HepG2 (cell line): ENCODE measurements around the gene CRYZ. TPM values are rescaled to one million over a fixed set of nuclear protein-coding genes. Genes with fewer than 3 reads are reported as not detected.

Experiments
- BCL6 ChIP-seq: IDR thresholded peaks from 2 replicates; pipeline ENCODE4 v1.6.1; 2016; ENCODE audit warnings: missing genetic modification reagents, missing compliant biosample characterization
- ELF3 ChIP-seq: IDR thresholded peaks from 2 replicates; pipeline ENCODE4 v1.6.1; 2016; ENCODE audit warnings: missing genetic modification reagents, missing compliant biosample characterization
- HDAC6 ChIP-seq: fragments of 200-600 bp; sonication (generic); IDR thresholded peaks from 2 replicates; pipeline ENCODE4 v1.7.0; 2017; ENCODE audit warnings: mild to moderate bottlenecking, antibody characterized with exemption, low read length, low read depth
- KDM4B ChIP-seq: sonication (generic); formaldehyde crosslinking; IDR thresholded peaks from 2 replicates; pipeline ENCODE4 v1.4.0; 2020; ENCODE audit warnings: missing genetic modification reagents
- MED1 ChIP-seq: sonication (generic); formaldehyde crosslinking; IDR thresholded peaks from 2 replicates; pipeline ENCODE4 v1.4.0; 2020; ENCODE audit warnings: missing genetic modification reagents
- PAWR ChIP-seq: sonication (generic); formaldehyde crosslinking; IDR thresholded peaks from 2 replicates; pipeline ENCODE4 v1.4.0; 2020; ENCODE audit warnings: missing genetic modification reagents, mild to moderate bottlenecking, borderline replicate concordance
- SCMH1 ChIP-seq: sonication (generic); formaldehyde crosslinking; IDR thresholded peaks from 2 replicates; pipeline ENCODE4 v1.9.0; 2021; ENCODE audit warnings: missing genetic modification reagents, mild to moderate bottlenecking, borderline replicate concordance
- ZKSCAN1 ChIP-seq: fragments of 150-350 bp; IDR thresholded peaks from 2 replicates; pipeline ENCODE4 v1.6.1; 2014; ENCODE audit warnings: low read length
- ZNF143 ChIP-seq: sonication (generic); formaldehyde crosslinking; IDR thresholded peaks from 2 replicates; pipeline ENCODE4 v1.4.0; 2020; ENCODE audit warnings: missing genetic modification reagents
- ZNF230 ChIP-seq: sonication (generic); formaldehyde crosslinking; IDR thresholded peaks from 2 replicates; pipeline ENCODE4 v1.4.0; 2020; ENCODE audit warnings: mild to moderate bottlenecking, missing genetic modification reagents
- ZNF562 ChIP-seq: sonication (generic); formaldehyde crosslinking; IDR thresholded peaks from 2 replicates; pipeline ENCODE4 v1.8.0; 2022; ENCODE audit warnings: missing genetic modification reagents, borderline replicate concordance
- polyA plus RNA-seq, 8 experiments: library from polyadenylated mRNA; depleted of rRNA in 3 of 8; stranded (reverse) in 7 of 8; unstranded in 1 of 8; fragments of >200 nt; fragmentation: Illumina TruSeq in 4 of 8; extraction: Trizol in 4 of 8; gene quantifications; 2 replicates each; pipeline versions ENCODE4 v1.2.1 to v1.2.3, GENCODE V29; 2011 to 2016; ENCODE audit warnings: low read depth in 4 of 8, missing spikeins in 1 of 8, mixed read lengths in 1 of 8; ENCODE audit not compliant: insufficient read depth in 1 of 8
- total RNA-seq, 5 experiments: library from RNA; depleted of rRNA; stranded (reverse); fragments of >200 nt; fragmentation: Illumina TruSeq; extraction: Trizol; gene quantifications; 2 replicates each; pipeline ENCODE4 v1.2.3, GENCODE V29; 2016; ENCODE audit warnings: low read depth in 1 of 5
- TF ChIP-seq, protein P1 (sequence below): sonication (generic); formaldehyde crosslinking; IDR thresholded peaks from 2 replicates; pipeline ENCODE4 v1.4.0; 2020; ENCODE audit warnings: missing genetic modification reagents, borderline replicate concordance
- TF ChIP-seq, protein P2 (sequence below): sonication (generic); formaldehyde crosslinking; IDR thresholded peaks from 2 replicates; pipeline ENCODE4 v1.4.0; 2020; ENCODE audit warnings: mild to moderate bottlenecking, missing genetic modification reagents
- TF ChIP-seq, protein P3 (sequence below): sonication (generic); formaldehyde crosslinking; IDR thresholded peaks from 2 replicates; pipeline ENCODE4 v1.4.0; 2020; ENCODE audit warnings: missing genetic modification reagents
- TF ChIP-seq, protein P4 (sequence below): sonication (generic); formaldehyde crosslinking; IDR thresholded peaks from 2 replicates; pipeline ENCODE4 v1.4.0; 2020; ENCODE audit warnings: missing genetic modification reagents, mild to moderate bottlenecking, borderline replicate concordance
- TF ChIP-seq, protein P5 (sequence below): sonication (generic); formaldehyde crosslinking; IDR thresholded peaks from 2 replicates; pipeline ENCODE4 v1.5.1; 2020; ENCODE audit warnings: mild to moderate bottlenecking, missing genetic modification reagents, borderline replicate concordance
- TF ChIP-seq, protein P6 (sequence below): sonication (generic); formaldehyde crosslinking; IDR thresholded peaks from 2 replicates; pipeline ENCODE4 v1.8.0; 2022; ENCODE audit warnings: missing genetic modification reagents, low read depth, mild to moderate bottlenecking, borderline replicate concordance

CRYZ gene
- total and polyA plus RNA-seq, 2 of the 13 experiments (the other 11 are each of a cell fraction or from before 2014, with no cell fraction given), result 115 to 211 TPM

DNA sequence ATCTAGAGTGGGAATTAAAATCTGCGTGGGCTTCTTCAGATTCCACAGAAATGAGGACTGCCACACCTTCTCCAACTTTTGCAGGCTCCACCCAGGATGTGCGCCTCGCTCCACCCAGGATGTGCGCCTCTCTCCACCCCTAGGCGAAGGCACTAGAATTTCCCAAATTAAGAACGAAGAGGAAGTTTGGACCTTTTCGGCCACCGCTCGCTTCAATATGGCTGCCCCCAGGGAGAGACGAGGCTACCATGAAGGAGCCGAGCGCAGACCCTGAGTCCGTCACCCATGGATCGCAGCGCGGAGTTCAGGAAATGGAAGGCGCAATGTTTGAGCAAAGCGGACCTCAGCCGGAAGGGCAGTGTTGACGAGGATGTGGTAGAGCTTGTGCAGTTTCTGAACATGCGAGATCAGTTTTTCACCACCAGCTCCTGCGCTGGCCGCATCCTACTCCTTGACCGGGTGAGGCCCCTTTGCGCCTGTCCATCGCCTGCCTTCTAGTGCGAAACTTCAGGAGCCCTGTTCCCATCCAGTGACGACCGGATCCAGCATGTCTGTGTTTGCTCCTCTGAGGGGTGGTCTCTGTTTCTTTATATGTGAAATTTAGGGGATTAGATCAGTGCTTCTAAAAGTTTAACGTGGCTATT is at the start of gene CRYZ, which contains the start of gene TYW3 (continued):
- TF ChIP-seq, protein P1, sequence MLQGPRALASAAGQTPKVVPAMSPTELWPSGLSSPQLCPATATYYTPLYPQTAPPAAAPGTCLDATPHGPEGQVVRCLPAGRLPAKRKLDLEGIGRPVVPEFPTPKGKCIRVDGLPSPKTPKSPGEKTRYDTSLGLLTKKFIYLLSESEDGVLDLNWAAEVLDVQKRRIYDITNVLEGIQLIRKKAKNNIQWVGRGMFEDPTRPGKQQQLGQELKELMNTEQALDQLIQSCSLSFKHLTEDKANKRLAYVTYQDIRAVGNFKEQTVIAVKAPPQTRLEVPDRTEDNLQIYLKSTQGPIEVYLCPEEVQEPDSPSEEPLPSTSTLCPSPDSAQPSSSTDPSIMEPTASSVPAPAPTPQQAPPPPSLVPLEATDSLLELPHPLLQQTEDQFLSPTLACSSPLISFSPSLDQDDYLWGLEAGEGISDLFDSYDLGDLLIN, result no peak
- TF ChIP-seq ZNF230, result 0 out of 2 replicates have a peak, but pooled peaks have one; percentile 49
- TF ChIP-seq SCMH1 (CRISPR knock-in tag), result no peak
- TF ChIP-seq MED1 (CRISPR knock-in tag), result peak; percentile 83
- TF ChIP-seq ELF3 (CRISPR knock-in tag), result peak; percentile 81
- TF ChIP-seq KDM4B (CRISPR knock-in tag), result peak; percentile 73; the same call in 1 of the 2 replicates
- no peak for TF ChIP-seq ZNF562
- TF ChIP-seq, protein P2, sequence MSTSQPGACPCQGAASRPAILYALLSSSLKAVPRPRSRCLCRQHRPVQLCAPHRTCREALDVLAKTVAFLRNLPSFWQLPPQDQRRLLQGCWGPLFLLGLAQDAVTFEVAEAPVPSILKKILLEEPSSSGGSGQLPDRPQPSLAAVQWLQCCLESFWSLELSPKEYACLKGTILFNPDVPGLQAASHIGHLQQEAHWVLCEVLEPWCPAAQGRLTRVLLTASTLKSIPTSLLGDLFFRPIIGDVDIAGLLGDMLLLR (CRISPR knock-in tag), result peak; percentile 57; the same call in 1 of the 2 replicates
- no peak for TF ChIP-seq PAWR (CRISPR knock-in tag)
- TF ChIP-seq, protein P3, sequence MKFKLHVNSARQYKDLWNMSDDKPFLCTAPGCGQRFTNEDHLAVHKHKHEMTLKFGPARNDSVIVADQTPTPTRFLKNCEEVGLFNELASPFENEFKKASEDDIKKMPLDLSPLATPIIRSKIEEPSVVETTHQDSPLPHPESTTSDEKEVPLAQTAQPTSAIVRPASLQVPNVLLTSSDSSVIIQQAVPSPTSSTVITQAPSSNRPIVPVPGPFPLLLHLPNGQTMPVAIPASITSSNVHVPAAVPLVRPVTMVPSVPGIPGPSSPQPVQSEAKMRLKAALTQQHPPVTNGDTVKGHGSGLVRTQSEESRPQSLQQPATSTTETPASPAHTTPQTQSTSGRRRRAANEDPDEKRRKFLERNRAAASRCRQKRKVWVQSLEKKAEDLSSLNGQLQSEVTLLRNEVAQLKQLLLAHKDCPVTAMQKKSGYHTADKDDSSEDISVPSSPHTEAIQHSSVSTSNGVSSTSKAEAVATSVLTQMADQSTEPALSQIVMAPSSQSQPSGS (CRISPR knock-in tag), result peak; percentile 73
- TF ChIP-seq HDAC6, result no peak
- peak; percentile 50 for TF ChIP-seq BCL6 (CRISPR knock-in tag)
- TF ChIP-seq, protein P4, sequence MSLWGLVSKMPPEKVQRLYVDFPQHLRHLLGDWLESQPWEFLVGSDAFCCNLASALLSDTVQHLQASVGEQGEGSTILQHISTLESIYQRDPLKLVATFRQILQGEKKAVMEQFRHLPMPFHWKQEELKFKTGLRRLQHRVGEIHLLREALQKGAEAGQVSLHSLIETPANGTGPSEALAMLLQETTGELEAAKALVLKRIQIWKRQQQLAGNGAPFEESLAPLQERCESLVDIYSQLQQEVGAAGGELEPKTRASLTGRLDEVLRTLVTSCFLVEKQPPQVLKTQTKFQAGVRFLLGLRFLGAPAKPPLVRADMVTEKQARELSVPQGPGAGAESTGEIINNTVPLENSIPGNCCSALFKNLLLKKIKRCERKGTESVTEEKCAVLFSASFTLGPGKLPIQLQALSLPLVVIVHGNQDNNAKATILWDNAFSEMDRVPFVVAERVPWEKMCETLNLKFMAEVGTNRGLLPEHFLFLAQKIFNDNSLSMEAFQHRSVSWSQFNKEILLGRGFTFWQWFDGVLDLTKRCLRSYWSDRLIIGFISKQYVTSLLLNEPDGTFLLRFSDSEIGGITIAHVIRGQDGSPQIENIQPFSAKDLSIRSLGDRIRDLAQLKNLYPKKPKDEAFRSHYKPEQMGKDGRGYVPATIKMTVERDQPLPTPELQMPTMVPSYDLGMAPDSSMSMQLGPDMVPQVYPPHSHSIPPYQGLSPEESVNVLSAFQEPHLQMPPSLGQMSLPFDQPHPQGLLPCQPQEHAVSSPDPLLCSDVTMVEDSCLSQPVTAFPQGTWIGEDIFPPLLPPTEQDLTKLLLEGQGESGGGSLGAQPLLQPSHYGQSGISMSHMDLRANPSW, result 0 out of 2 replicates have a peak, but pooled peaks have one; percentile 67
- TF ChIP-seq ZKSCAN1, result no peak
- TF ChIP-seq, protein P5, sequence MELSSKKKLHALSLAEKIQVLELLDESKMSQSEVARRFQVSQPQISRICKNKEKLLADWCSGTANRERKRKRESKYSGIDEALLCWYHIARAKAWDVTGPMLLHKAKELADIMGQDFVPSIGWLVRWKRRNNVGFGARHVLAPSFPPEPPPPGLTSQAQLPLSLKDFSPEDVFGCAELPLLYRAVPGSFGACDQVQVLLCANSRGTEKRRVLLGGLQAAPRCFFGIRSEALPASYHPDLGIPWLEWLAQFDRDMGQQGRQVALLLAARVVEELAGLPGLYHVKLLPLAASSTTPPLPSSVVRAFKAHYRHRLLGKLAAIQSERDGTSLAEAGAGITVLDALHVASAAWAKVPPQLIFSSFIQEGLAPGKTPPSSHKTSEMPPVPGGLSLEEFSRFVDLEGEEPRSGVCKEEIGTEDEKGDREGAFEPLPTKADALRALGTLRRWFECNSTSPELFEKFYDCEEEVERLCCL (CRISPR knock-in tag), result peak; percentile 39; the same call in 1 of the 2 replicates
- TF ChIP-seq, protein P6, sequence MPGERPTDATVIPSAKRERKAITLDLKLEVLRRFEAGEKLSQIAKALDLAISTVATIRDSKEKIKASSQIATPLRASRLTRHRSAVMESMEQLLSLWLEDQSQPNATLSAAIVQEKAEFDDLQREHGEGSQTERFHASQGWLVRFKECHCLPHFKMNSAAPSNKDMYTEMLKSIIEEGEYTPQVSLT, result no peak
- TF ChIP-seq ZNF143, result peak; percentile 78
